HL-60/S4 (cell line): ENCODE data around the gene MYO15B.

Experiments used
- in situ Hi-C: fragments of 300-500 bp; cut with MboI; formaldehyde crosslinking; loops from 2 replicates; pipeline ENCODE4 v1.14.3; 2022; ENCODE audit warnings: low sequenced_read_pairs

Gene MYO15B

DNA sequence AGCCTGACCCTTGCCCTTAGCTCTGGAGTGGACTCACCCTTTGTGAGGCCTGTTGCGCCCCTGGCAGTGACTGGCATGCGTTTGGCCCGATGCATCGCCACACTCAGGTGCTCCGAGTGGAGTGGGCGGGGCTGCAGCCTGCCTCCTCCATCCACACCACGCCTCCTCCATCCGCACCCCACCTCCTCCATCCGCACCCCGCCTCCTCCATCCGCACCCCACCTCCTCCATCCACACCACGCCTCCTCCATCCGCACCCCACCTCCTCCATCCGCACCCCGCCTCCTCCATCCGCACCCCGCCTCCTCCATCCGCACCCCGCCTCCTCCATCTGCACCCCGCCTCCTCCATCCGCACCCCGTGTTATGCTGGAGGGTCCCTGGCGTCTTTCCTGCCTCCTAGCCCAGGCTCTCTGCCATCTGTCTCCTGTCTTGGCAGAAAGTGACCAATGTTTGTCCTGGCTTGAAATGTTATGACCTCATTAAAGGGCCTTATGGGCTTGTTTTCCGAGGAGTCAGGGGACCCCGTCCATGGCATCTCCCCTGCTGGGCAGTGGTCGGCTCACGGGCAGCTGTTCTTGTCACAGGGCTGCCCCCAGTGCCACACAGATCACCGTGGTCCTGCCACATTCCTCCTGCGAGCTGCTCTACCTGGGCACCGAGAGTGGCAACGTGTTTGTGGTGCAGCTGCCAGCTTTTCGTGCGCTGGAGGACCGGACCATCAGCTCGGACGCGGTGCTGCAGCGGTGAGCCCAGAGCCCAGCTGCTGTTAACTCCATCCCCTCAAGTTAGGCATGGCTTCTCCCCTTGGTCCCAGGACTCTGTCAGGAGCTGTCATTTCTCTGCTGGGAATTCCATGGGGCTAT lies 28.7 kb upstream of the MYO15B start:
- in situ Hi-C loops = no loop called here

DNA sequence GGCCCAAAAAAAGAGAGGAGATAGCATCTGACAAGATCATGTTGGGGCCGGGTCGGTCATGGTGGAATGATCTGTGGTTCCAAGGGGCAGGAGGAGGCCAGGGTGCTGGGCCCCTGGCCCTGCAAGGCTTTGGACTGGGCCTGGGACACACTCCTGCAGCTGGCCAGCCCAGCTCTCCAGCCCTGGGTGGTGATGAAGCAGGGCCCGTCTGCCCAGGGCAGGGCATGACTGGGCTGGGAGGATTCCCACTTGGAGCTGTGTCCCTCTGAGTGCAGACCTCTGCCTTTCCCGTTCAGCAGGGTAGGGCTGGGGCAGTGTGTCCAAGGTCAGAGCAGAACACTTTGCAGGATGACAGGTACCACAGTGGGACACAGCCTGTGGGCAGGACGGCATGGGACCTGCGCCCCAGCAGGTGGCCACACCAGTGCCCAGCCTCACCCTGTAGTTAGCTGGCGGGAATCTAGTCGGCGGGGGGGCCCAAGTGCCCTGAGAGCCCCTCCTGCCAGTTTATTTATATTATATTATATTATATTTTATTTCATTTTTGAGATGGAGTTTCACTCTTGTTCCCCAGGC lies 27.6 kb upstream of the MYO15B start:
- in situ Hi-C loops = no loop called here

DNA sequence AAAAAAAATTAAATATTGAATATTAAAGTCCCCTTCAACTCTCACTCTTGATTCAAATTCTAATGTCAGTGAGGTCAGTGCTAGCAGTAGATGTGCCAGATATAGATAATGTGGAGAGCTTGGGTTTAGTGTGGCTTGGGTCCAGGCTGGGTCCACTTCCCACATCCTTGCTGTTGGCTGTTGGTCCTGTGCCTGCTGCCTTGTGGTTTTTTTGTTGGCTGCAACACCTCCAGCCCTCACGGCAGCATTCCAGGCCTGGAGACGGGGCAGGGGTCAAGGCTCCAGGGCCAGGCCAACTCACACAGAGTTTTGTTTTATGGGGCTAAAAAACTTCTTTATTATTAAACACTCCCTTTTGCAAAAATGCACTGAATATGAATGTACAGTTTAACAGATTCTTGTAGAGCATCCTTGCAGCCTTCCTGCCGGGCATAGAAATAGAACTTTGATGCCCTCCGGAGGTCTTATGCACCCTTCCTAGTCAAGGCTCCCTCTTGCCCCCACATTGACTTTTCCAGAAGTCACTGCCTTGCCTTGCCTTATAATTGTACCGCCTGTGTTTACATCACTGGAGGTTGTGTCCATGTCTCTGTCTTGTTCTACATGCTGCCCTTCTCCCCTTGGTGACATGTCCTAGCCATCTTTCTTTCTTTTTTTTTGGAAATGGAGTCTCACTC lies 25.5 kb upstream of the MYO15B start:
- in situ Hi-C loops = no loop called here

DNA sequence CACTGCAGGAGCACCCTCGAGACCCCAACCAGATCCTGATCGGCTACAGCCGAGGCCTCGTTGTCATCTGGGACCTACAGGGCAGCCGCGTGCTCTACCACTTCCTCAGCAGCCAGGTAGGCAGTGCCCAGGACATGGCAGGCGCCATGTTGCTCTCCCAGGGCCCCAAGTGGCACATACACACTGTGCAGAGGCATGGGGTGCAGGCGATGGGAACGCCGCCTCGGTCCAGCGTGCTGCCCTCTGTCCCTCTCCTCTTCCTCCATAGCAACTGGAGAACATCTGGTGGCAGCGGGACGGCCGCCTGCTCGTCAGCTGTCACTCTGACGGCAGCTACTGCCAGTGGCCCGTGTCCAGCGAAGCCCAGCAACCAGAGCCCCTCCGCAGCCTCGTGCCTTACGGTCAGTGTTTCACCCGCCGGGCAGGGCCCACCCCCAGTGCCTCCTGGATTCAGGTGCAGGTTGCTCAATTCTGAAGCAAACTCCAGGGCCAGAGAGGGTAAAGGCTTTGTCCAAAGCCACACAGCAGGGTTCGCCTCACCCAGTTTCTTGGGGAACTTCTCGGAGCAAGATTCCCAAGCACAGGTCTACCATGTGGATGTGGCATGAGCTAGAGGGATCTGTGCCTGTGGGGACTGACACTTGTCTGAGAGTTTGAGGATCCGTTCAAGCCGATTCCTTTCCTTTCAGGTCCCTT lies 24.4 kb upstream of the MYO15B start:
- in situ Hi-C loops = no loop called here

DNA sequence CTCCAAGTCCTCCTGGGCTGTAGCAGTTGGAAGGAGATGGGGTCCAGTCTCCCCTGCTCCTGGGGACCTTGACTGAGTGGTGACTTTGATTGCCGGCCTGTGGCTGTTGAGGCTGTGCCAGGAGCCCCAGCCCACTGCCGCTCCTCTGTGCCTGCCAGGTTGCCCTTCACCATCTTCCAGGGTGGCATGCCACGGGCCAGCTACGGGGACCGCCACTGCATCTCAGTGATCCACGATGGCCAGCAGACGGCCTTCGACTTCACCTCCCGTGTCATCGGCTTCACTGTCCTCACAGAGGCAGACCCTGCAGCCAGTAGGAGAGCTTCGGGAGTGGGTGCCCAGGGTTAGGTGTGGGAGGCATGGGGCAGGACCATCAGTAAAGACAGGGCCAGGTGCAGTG lies 23.4 kb upstream of the MYO15B start:
- in situ Hi-C loops = no loop called here

DNA sequence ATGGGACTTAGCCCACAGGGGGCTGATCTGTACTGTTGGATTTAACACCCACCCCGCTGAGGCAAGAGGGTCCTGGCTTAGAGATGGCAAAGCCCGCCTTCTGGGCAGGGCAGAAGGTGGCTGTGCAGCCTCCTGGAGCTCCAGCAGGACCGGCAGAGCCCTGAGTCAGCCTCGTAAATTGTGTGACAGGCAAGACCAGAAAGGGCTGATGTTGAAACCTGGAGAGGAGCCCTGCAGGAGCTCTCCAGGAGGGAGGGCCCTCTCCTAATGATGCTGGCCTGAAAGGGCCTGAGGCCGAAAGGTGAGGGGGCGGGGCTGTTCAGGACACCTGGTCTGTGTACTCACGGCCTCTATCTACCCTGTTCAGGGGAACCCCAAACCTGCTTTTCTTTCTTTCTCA lies 22.5 kb upstream of the MYO15B start:
- in situ Hi-C loops = no loop called here

DNA sequence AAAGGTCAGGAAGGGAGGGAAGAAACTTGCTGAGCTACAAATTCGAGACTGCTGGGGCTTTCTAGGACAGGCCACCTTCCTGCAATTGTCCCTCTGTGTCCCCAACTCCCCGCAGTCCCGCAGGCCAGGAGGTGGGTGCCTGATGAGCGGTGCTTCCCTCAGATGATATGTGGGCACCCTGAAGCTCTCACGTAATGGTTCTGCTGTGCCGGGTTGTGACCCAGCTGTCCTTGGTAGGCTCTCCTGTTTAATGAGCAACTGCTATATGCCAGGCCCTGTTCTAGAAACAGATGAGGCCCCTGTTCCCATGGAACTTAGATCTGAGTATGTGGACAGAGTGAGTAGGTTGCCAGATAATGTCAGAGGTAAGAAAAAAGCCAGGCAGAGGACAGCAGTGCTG lies 22.0 kb upstream of the MYO15B start:
- in situ Hi-C loops = no loop called here

DNA sequence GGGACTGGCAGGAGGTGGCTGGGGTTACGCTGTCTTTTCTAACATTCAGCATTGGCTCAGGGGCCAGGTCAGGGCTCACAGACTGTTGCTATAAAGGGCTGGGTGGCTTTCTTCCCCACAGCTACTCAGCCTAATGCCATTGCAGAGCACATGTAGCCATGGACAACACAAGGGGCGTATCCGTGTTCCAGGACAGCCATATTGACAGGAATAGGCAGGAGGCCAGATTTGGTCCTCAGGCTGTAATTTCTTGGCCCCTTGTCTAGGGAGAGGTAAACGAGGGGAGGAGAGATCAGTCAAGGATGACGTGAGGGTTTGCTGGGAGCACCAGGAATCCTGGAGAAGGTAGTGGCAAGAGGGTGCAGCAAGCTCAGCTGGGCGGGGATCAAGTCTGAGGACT lies 21.2 kb upstream of the MYO15B start:
- in situ Hi-C loops = no loop called here

DNA sequence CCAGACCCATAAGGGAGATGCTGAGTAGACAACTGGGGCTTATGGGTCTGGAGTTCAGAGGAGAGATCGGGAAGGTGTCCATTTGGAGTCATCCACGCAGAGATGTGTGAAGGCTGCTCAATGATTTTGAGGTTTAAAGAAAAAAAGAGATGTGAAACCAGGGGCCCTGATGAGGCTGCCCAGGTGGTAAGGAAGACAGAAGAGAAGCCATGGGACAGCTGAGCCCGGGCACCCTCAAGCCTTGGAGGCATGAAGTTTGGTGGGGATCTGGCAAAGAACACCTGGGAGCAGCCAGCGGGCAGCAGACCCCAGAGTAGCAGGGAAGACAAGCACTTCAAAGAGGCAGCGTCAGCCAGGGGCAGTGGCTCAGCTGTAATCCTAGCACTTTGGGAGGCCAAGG lies 20.8 kb upstream of the MYO15B start:
- in situ Hi-C loops = no loop called here

DNA sequence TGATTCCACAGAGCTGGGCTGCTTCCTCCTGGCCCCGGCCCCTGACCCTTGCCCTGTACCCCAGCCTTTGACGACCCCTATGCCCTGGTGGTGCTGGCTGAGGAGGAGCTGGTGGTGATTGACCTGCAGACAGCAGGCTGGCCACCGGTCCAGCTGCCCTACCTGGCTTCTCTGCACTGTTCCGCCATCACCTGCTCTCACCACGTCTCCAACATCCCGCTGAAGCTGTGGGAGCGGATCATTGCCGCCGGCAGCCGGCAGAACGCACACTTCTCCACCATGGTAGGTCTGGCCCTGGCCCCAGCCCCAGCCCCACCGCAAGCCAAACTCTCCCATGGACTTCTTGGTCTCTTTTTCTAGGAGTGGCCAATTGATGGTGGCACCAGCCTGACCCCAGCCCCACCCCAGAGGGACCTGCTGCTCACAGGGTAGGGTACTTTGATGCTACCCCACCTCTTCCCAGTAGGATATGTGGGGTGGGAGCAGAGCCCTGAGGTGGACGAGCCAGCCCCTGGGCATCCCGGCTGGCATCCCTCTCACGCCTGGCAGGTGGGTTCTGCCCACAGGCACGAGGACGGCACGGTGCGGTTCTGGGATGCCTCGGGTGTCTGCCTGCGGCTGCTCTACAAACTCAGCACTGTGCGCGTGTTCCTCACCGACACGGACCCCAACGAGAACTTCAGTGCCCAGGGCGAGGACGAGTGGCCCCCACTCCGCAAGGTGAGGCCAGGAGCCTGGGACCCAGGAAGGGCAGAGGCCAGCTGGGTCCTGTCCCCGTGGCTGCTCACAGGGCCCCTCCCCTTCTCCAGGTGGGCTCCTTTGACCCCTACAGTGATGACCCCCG lies 19.0 kb upstream of the MYO15B start:
- in situ Hi-C loops = no loop called here

DNA sequence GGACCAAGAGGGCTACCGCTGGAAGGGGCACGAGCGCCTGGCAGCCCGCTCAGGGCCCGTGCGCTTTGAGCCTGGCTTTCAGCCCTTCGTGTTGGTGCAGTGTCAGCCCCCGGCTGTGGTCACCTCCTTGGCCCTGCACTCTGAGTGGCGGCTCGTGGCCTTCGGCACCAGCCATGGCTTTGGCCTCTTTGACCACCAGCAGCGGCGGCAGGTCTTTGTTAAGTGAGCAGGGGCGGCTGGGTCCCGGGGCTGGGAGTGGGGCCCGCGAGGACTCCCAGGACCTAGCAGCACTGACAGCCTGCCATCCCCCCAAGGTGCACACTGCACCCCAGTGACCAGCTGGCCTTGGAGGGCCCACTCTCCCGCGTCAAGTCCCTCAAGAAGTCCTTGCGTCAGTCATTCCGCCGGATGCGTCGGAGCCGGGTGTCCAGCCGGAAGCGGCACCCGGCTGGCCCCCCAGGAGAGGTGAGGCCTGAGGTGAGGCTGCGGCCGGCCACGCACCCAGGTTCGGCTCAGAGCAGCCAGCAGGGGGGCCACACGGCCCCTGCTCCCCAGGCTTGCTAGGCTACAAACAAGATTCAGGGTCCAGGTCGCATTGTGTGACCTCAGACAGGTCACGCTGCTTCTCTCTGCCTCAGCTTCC lies 17.4 kb upstream of the MYO15B start:
- in situ Hi-C loops = no loop called here

DNA sequence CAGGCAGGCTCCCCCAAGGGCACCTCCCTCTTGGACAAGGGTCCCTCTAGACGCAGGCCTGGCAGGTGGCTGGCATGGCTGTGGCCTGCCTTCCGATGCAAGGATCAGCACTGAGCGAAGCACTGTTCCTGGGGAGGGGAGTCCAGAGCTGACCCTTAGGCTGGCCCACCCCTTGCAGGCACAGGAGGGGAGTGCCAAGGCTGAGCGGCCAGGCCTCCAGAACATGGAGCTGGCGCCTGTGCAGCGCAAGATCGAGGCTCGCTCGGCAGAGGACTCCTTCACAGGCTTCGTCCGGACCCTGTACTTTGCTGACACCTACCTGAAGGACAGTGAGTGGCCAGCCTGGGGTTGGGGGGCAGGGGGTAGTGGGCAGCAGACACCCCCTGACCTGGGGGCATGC lies 16.8 kb upstream of the MYO15B start:
- in situ Hi-C loops = no loop called here

DNA sequence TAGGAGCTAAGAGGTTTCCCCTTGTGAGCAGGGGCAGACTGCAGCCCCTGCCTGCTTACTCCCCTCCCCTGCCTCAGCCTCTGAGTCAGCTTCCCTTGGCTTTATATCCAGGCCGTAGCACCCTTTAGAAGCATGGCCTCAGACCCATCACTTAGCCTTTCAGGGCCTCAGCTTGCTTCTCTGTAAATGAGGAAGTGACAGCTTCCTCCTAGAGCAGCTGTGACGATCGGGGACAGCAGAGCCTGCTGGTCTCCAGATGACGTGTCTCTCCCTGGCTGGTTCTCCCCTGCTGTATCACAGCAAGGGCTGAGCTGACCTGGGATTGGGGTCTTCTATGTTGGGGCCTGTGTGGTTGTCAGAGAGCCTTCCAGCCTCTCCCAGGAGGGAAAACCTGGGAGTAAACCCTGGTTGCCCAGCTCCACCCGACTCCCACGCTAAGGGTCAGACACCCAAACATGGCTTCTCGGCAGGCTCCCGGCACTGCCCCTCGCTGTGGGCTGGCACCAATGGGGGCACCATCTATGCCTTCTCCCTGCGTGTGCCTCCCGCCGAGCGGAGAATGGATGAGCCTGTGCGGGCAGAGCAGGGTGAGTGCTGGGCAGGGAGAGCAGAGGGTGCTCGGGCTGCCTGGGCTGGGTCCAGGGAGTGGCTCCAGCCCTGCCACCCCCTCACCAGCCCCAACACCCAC lies 16.3 kb upstream of the MYO15B start:
- in situ Hi-C loops = no loop called here

DNA sequence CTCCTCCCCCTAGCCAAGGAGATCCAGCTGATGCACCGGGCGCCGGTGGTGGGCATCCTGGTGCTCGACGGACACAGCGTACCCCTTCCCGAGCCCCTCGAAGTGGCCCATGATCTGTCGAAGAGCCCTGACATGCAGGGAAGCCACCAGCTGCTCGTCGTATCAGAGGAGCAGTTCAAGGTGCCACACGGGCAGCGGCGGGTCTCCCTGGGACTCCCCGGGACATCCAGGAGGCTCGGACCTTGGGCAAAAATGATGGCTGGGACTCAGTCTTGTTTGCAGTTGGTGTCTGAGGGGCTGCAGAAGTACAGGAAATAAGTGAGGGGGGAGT lies 15.8 kb upstream of the MYO15B start:
- in situ Hi-C loops = no loop called here

DNA sequence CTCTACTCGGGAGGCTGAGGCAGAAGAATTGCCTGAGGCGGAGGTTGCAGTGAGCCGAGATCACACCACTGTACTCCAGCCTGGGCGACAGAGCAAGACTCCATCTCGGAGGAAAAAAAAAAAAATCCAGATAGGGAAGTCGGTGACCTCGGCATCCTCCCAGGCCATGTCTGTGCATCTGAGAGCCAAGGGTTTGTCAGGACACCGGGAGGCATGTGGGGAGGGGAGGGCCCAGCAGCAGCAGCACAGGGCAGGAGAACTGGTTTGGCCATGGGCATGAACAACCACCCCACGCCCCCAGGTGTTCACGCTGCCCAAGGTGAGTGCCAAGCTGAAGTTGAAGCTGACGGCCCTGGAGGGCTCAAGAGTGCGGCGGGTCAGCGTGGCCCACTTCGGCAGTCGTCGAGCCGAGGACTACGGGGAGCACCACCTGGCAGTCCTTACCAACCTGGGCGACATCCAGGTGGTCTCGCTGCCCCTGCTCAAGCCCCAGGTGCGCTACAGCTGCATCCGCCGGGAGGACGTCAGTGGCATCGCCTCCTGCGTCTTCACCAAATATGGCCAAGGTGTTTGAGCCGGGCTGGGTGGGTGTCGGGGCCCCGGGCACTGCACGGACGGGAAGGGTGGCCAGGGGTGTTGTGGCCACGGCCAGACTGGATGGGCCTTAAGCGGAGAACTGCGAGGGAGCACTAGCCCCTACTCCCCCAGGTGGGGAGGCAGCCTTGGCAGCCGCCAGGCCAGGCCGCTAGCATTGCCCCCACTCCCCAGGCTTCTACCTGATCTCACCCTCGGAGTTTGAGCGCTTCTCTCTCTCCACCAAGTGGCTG lies 14.7 kb upstream of the MYO15B start:
- in situ Hi-C loops = no loop called here

DNA sequence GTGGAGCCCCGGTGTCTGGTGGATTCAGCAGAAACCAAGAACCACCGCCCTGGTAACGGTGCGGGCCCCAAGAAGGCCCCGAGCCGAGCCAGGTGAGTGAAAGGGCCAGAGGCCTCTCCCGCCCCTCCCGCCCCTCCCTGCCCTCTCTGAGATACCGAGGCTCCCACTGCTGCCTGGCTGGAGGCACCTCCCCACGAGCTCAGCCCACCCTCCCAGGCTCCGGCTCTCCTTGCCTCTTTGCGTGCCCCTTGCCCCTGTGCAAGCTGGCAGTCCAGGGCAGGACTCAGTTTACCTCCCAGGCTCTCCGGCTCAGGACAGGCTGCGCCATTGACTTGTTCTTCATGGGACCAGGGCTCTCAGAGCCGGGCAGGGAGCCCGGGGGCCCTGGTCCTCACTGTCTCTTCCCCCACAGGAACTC lies 14.1 kb upstream of the MYO15B start:
- in situ Hi-C loops = no loop called here

DNA sequence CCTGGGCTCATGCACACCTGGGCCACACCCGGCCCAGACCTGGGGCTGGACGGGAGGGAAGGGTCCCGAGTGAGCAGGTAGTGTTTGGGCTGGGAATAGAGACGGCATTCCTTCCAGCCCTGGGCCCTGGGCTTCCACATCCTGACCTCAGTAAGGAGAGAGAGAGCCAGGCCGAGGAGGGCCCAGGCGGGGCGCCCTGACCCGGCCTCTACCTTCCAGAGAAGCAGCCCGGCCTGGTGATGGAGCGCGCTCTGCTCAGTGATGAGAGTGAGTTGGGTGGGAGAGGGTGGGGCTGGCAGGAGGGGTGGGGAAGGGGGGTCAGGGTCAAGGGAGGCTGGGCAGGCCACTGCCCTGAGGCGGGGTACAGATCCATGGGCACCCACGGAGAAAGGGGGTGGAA lies 13.6 kb upstream of the MYO15B start:
- in situ Hi-C loops = no loop called here

DNA sequence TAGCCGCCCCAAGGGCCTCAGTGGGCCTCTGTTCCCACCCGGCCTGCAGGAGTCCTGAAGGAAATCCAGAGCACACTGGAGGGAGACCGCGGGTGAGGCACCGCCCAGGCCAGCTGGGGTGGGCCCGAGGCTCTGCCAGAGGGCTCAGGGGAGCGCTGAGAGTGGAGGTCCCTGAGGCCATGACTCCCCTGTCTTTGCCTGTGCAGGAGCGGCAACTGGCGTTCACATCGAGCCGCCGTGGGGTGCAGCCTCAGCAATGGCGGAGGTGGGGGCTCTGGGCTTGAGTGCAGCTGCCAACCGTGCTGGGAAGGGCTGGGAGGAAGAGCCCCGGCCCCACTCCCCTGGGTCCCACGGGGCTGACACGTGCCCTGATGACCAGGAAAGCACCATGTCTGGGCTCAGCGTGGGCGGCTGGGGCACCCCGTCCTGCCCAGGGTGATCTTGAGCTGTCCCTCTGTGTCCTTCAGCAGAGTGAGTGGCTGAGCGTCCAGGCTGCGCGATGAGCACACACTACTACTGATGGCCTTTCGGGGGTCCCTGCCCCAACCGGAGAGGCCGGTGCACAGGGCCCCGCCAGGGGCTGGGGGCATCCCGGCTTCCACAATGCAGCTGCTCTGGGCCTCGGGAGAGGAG lies 13.1 kb upstream of the MYO15B start:
- in situ Hi-C loops = no loop called here
